Pons (tissue), 1 donor: Measurements from ENCODE around the gene FOXJ3.
A peak's percentile ranks its signal among the peaks of the same experiment; 100 is the strongest.

Source experiments
- DNase-seq: peaks from one replicate; pipeline ENCODE4 v3.0.0-alpha.2; 2016; ENCODE audit warnings: low spot score

The FOXJ3 gene

GRCh38 chr1:42335050-42335808, at the start of gene FOXJ3:
TSS of gene FOXJ3 (minus strand) at chr1:42335235. CDS start at chr1:42311093, 24,142 bp downstream.
- peak; percentile 81 for DNase-seq

DNA sequence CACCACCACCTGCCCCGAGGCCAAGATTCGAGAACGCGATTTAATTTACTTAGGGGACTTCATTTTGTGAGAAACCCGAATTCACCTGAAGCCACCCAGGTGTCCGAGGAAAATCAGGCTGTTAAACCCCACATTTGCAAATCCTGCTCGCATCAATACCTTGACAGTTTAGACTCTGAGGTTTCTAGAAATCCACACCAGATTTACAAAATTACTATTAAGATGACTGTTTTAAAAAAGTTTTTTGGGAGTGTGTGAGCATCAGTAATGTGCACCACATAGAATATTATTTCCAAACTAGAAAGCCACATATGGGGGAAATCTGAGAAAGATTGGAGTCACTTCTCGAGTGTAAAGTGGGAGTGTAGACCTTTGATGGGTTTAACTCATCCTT, 46.2 kb upstream of the FOXJ3 start:
- DNase-seq = no peak

DNA sequence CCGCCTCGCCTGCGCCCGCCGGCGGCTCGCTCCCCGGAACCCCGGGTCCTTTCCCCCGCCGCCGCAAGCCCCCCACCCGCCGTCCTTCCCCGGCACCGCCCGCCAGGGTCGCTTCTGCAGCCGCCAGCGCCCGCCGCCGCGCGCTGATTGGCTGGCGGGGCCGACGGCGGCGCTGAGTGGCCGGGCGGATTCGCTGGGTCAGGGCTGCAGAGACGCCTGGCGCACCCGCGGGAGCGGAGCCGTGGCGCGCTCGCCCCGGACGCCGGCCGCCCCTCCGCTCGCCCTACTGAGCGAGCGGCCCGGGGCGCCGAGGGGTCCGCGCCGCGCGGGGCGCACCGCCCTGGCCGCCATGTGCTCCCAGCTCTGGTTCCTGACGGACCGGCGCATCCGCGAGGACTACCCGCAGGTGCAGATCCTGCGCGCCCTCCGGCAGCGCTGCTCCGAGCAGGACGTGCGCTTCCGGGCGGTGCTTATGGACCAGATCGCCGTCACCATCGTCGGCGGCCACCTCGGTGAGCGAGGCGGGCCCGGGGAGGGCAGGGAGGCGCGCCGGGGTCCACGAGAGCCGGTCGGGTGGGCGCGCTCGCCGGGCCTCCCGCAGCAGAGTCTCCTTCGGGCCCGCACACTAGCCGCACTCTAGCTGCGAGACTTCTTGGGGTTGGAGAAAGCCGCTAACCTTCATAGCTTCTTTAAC, 45.7 kb upstream of the FOXJ3 start, which contains the start of gene RIMKLA:
TSS of gene RIMKLA (plus strand) at position 207 of the 694 bp plus-strand sequence. CDS start at position 350, 143 bp downstream.
- peak; percentile 48 for DNase-seq

DNA sequence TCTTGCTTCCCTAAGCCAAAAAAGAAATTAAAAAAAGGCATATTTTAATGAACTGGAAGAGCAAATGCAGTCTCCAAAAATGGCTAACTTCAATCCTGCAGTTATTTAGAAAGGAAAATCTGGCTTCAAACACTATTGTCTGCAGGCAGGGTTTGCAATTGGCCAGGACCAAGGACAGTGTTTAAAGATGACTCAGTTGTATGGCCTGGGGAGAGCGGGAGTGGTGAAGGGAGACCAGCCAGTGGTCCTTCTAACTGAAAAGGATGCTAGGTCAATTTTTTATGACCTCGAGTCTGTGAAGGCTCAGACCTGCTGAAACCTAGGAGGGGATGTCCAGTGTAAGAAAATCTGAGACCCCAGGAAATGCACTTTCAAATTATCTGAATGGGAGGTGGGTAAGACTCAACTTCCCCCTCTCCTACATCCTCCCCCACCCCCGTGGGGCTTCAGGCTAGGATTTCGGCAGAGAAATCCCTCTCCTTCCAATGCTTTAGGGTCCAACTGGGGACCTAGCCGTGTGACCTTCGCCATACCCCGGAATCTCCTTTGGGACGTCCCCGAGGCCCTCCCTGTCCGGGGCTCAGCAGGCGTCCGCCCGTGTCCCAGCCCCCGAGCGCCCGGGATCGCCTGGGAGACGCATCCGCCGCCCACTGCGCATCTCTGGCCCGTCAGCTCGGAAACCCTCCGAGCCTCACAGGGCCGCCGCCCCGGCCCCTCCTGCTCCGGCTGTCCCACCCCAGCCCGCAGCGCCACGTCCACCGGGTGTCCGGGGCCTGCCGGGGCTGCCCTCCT, 45.0 kb upstream of the FOXJ3 start:
- DNase-seq = peak; percentile 12

DNA sequence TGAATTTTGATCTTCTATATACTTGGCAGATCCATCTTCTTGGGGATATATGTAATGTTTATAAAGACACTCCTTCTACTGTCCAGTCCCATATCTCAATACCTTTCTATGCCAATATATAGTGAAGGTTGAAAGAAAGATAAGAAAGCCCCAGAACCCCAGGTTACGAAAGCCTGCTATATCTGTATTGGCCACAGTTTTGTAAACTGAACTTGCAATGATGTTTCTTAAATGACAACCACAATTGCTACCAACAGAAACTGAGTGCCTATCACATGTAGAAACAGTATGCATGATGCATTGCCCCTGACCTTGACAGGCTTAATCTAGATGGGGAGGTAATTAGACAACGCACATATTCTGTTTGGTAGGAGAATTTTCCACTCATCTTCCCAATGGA, 37.8 kb upstream of the FOXJ3 start:
- no peak for DNase-seq

DNA sequence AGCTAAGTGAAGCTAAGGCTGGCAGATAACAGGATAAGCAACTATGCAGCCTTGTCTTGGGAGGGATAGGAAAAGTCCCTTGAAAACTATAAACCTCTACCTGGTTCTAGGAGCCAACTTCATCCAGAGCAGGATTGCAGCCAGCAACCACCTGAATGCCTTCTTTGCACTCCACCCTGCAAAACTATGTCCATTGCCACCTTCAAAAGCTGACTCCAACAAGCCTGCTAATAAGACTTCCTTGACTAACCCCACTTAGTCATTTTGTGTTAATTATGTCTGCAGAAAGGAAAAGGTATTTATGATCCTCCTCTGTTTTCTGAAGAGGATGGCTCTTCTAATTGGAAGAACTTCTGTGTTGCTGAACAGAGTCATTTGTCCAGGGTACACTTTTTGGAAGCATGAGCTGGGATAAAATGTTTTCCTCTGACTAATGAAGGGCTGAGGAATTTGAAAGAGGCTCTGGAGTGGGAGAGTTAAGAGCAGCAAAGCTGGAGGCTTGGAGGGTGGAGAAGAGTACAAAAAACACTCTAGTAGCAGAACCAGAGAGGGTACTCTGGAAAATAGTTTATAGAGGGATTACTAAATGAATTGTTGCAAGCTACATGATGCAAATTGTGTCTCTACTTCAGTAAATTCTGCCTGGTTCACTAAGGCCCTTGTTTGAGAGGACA, 36.0 kb upstream of the FOXJ3 start:
- DNase-seq = no peak

GRCh38 chr1:42369471-42369870, 34.4 kb upstream of the FOXJ3 start:
- no peak for DNase-seq

- no peak for DNase-seq
Measured at GRCh38 chr1:42368096-42368795, 33.2 kb upstream of the FOXJ3 start.

GRCh38 chr1:42365118-42365517, 30.1 kb upstream of the FOXJ3 start:
- DNase-seq = no peak

GRCh38 chr1:42364542-42364941, 29.5 kb upstream of the FOXJ3 start:
- DNase-seq = no peak

DNA sequence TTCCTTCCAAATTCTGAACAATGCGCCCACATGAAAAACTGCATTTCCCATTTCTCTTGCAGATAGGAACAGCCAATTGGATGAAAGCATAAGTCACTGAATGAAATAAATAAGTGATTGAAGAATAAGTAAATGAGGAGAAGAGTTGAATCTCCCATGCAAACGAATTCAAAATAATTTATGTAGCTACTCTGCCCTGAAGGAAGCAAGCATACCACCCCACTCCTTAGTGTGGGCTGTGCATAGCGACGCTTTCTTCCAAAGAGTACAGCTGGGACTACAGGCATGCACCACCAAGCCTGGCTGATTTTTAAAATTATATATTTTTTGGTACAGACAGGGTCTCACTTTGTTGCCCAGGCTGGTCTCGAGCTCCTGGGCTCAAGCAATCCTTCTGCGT, 29.1 kb upstream of the FOXJ3 start:
- DNase-seq = no peak

DNA sequence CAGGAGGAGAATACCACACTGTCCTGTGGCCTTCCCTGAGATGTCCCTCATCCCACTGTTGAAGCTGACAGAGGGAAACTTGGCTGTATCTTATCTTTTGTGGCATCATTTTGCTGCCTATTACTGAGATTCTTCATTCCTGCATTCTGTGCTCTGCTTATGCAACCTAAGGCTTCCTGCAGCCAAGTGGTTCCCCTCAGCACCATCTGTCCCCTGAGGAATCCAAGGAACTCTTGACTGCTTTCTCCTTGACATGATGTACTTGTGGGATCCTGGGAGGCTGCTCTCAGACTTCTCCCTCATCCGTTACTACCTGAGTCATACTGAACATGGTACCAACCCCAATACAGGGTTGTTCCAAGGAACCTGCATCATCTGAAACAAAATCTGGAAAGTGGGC, 24.4 kb upstream of the FOXJ3 start:
- peak; percentile 14 for DNase-seq

- DNase-seq = no peak
Measured at GRCh38 chr1:42358791-42359190, 23.8 kb upstream of the FOXJ3 start.

- no peak for DNase-seq
Measured at GRCh38 chr1:42350086-42350485, 15.1 kb upstream of the FOXJ3 start.

GRCh38 chr1:42348498-42348897, 13.5 kb upstream of the FOXJ3 start:
- DNase-seq = no peak

DNA sequence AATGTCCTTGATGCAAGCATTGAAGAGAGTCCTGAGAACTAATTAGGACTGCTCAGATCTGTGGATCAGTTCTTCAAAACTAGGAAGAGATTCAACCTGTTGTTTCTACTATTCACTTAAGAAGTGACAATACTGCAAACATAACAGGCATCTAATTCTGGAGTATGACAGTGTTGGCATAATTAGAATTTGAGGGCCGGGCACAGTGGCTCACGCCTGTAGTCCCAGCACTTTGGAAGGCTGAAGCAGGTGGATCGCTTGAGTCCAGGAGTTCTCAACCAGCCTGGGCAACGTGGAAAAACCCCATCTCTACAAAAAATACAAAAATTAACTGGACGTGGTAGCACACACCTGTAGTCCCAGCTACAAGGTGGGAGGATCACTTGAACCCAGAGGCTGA, 8.0 kb upstream of the FOXJ3 start:
- no peak for DNase-seq

DNA sequence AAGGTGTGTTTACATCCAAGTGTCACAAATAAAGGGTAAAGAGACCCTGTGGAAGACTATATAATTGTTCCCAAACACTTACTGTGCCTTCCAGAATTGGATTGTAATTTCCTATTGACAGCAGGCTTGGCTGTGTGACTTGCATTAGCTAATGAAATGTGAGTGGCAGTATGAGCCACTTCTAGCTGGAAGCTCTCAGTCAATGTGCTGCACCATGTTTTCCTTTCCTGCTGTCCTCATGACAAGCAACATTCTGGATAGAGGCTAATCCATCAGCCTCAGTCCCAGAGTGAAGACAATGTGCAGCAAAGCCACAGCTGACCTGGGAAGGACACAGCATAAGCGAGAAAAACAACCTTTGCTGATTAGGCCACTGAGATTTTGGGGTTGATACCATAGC, 5.9 kb upstream of the FOXJ3 start:
- peak; percentile 29 for DNase-seq

DNA sequence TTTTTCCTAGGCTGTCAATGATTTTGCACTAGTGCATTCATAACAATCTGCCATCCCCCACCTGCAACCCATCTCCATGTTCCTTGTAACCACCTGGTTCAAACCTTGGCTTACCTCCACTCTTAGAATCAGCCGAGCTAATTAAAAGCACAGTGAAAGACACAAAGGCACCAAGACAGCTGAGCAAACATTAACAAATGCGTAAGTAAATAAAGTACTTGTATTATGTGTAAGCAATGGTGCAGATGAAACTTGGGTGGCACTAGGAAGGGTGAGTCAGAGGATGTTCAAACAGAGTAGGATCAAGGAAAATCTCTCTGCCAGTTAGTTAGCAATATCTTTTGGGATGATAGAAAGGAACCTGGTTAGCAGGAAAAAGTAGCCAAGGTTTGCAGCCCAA, 5.1 kb upstream of the FOXJ3 start:
- DNase-seq = no peak

DNA sequence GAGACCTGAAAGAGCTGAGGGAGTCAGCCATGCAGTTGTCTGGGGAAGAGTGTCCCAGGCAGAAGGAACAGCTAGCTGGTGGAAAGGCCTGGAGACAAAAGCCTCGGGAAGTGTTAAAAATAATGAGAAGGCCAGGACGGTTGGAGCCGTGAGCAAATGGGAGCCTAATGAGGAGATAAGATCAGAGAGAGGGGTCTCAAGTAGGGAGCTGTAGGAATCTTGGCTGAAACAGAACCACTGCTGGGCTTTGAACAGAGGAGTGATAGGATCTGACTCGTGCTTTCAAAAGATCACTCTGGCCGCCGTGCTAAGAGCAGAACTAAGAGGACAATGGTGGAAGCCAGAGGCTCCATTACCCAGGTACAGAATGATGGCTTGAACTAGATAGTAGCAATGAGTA, 1.9 kb upstream of the FOXJ3 start:
- DNase-seq = no peak

DNA sequence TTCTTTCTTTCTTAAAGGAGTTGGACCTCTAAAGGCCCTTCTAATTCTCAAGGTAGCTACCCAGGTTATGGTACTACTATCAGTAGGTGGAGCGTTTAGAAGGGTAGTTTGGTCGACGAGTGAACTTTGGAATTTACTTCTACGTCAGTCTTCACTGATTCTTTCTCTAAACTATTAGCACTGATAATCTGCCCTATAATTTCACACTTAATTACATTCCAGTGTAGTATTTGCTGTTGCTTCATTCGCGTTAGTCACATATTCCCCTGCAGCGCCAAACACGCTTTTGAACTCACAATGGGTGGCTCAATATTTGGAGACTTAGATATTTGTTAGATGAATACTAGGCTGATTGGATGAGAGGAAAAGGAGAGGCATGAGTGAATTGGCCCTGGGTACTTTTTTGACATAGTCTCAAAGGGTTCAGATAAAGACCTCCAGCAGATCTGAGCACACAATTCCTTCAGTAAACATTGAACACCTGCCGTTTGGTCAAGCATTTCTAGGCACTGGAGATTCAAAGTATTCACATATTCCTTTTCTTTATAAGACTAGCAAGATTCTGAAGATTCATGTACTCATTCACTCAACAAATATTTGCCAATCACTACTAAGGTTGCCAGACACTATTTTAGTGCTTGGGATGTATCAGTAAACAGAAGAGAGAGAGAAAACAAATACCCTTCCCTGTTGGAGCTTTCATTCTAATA, 929 bp upstream of the FOXJ3 start:
- DNase-seq = peak; percentile 28
